Endothelial cell of umbilical vein (primary cell): ENCODE measurements around the gene KXD1. TPM values are rescaled to one million over a fixed set of nuclear protein-coding genes. Genes with fewer than 3 reads are reported as not detected.
"Not testable (repeated sequence)": the region's sequence is repeated elsewhere in the genome, so short reads cannot be mapped to it uniquely, and the experiment has no call there.

Experiments used
- BruUV-seq: library from RNA; stranded (reverse); fragments of 400-500 nt; replicated peaks from 2 replicates; lab custom pipeline; 2021; lab: Mats Ljungman, UMichigan
- CTCF ChIA-PET: fragments of 300-600, 350-600 bp; sonication (Branson Sonifier 250); formaldehyde crosslinking; loops from one replicate; lab custom pipeline; 2021; ENCODE audit warnings: antibody characterized with exemption, inconsistent platforms; lab: Charles Lee
- POLR2A ChIA-PET: fragments of 300-600, 350-600 bp; sonication (Branson Sonifier 250); formaldehyde crosslinking; loops from one replicate; lab custom pipeline; 2021; ENCODE audit warnings: antibody characterized with exemption, inconsistent platforms; lab: Charles Lee
- DNase-seq: peaks from one replicate; pipeline ENCODE4 v3.0.0-alpha.2; 2011; ENCODE audit warnings: low read depth, low spot score
- FAIRE-seq: peaks from 2 replicates; lab custom pipeline; 2011; peaks lifted over from hg19 to GRCh38; lab: Jason Lieb, UNC
- H2AFZ ChIP-seq: 2 replicates; pipeline ENCODE4 v1.6.0; 2012; ENCODE audit warnings: low read depth, low read length, control low read depth, inconsistent platforms
- H3K27ac ChIP-seq: 2 replicates; pipeline ENCODE4 v1.5.1; 2011; ENCODE audit warnings: low read depth, mild to moderate bottlenecking, control low read depth, low read length, moderate library complexity; ENCODE audit not compliant: insufficient read depth
- H3K27me3 ChIP-seq, 2 experiments: 2 replicates each; pipeline versions ENCODE4 v1.6.0 to v1.6.1; 2011; ENCODE audit warnings: low read length in 2 of 2, mixed read lengths in 1 of 2; ENCODE audit not compliant: control insufficient read depth in 2 of 2, insufficient read depth in 2 of 2
- H3K36me3 ChIP-seq, 2 experiments: 2 replicates in 1 of 2; 3 replicates in 1 of 2; pipeline ENCODE4 v1.5.1; 2011; ENCODE audit warnings: low read length in 2 of 2, mild to moderate bottlenecking in 1 of 2, moderate library complexity in 1 of 2; ENCODE audit not compliant: control insufficient read depth in 2 of 2, insufficient read depth in 2 of 2; ENCODE audit errors: extremely low read depth in 1 of 2
- H3K4me1 ChIP-seq: 3 replicates; pipeline ENCODE4 v1.5.1; 2011; ENCODE audit warnings: mild to moderate bottlenecking, low read length; ENCODE audit not compliant: control insufficient read depth, insufficient read depth; ENCODE audit errors: extremely low read depth
- H3K4me2 ChIP-seq: 2 replicates; pipeline ENCODE4 v1.6.1; 2011; ENCODE audit warnings: low read length, control low read depth, mixed read lengths; ENCODE audit not compliant: insufficient read depth
- H3K4me3 ChIP-seq, 3 experiments: fragments of 200-600 bp in 1 of 3; sonication (generic), shearing (Covaris generic) in 1 of 3; replicated peaks in 1 of 3; 2 replicates each; pipeline ENCODE4 v1.5.1; 2011 to 2016; ENCODE audit warnings: control low read depth in 3 of 3, low read length in 3 of 3, mild to moderate bottlenecking in 2 of 3, inconsistent platforms in 1 of 3, low read depth in 1 of 3, moderate library complexity in 1 of 3; ENCODE audit not compliant: insufficient read depth in 1 of 3
- H3K79me2 ChIP-seq: 2 replicates; pipeline ENCODE4 v1.6.0; 2012; ENCODE audit warnings: low read length, inconsistent platforms; ENCODE audit not compliant: control insufficient read depth, insufficient read depth
- H3K9ac ChIP-seq: replicated peaks from 2 replicates; pipeline ENCODE3; 2011; ENCODE audit warnings: low read length, control low read depth; ENCODE audit not compliant: insufficient read depth; ENCODE audit errors: extremely low read depth
- H3K9me1 ChIP-seq: replicated peaks from 3 replicates; pipeline ENCODE4 v1.6.0; 2011; ENCODE audit warnings: mild to moderate bottlenecking, low read length; ENCODE audit not compliant: control insufficient read depth, insufficient read depth; ENCODE audit errors: extremely low read depth
- H3K9me3 ChIP-seq: replicated peaks from 2 replicates; pipeline ENCODE4 v1.5.1; 2012; ENCODE audit warnings: low read length, inconsistent platforms; ENCODE audit not compliant: control insufficient read depth, insufficient read depth
- H4K20me1 ChIP-seq: replicated peaks from 2 replicates; pipeline ENCODE3; 2011; ENCODE audit warnings: mild to moderate bottlenecking, low read length; ENCODE audit not compliant: control insufficient read depth, insufficient read depth; ENCODE audit errors: extremely low read depth
- EZH2 ChIP-seq: IDR thresholded peaks from 2 replicates; pipeline ENCODE4 v1.6.1; 2012; ENCODE audit warnings: borderline replicate concordance, low read depth, mild to moderate bottlenecking, moderate library complexity, low read length, inconsistent platforms; ENCODE audit not compliant: severe bottlenecking
- GATA2 ChIP-seq: IDR thresholded peaks from 2 replicates; pipeline ENCODE4 v1.7.0; 2011; ENCODE audit warnings: low read depth, mild to moderate bottlenecking, moderate library complexity, mixed read lengths, low read length; ENCODE audit not compliant: insufficient read length, insufficient read depth
- JUN ChIP-seq: IDR thresholded peaks from 2 replicates; pipeline ENCODE4 v1.6.1; 2011; ENCODE audit warnings: borderline replicate concordance, low read depth; ENCODE audit not compliant: insufficient read length, insufficient read depth
- dilution Hi-C: fragments of 300-500 bp; cut with MboI; formaldehyde crosslinking; loops from one replicate; pipeline ENCODE4 v1.15.0; 2019; ENCODE audit warnings: low sequenced_read_pairs; ENCODE audit not compliant: extremely low pct_ligation_motif_present
- intact Hi-C: fragments of 100-400 bp; cut with micrococcal nuclease; formaldehyde crosslinking; loops from one replicate; pipeline ENCODE4 v1.10.0; 2022
- polyA plus RNA-seq, 4 experiments: library from polyadenylated mRNA; depleted of rRNA in 3 of 4; stranded (reverse) in 3 of 4; unstranded in 1 of 4; fragments of >200 nt; gene quantifications; 2 replicates each; pipeline versions ENCODE4 v1.2.1 to v1.2.3, GENCODE V29; 2011 to 2012; ENCODE audit warnings: missing spikeins in 1 of 4
- total RNA-seq: library from RNA; stranded (reverse); gene quantifications from 2 replicates; pipeline ENCODE4 v1.2.3, GENCODE V29; 2021
- TF ChIP-seq, protein P1 (sequence below), 2 donors: IDR thresholded peaks; 1 replicate in 1 of 2; 2 replicates in 1 of 2; pipeline ENCODE4 v1.5.1; 2011; ENCODE audit warnings: low read length in 2 of 2, mild to moderate bottlenecking in 2 of 2, moderate library complexity in 2 of 2, control low read depth in 1 of 2, inconsistent platforms in 1 of 2, low read depth in 1 of 2; ENCODE audit not compliant: insufficient read depth in 1 of 2; ENCODE audit errors: extremely low read depth in 1 of 2
- TF ChIP-seq, protein P2 (sequence below): IDR thresholded peaks from 2 replicates; pipeline ENCODE4 v1.6.1; 2011; ENCODE audit not compliant: insufficient read depth, insufficient read length

KXD1 gene
- total and polyA plus RNA-seq, 2 donors (not counting 3 experiments of a cell fraction or from before 2014, with no cell fraction given), result 134 to 186 TPM

DNA sequence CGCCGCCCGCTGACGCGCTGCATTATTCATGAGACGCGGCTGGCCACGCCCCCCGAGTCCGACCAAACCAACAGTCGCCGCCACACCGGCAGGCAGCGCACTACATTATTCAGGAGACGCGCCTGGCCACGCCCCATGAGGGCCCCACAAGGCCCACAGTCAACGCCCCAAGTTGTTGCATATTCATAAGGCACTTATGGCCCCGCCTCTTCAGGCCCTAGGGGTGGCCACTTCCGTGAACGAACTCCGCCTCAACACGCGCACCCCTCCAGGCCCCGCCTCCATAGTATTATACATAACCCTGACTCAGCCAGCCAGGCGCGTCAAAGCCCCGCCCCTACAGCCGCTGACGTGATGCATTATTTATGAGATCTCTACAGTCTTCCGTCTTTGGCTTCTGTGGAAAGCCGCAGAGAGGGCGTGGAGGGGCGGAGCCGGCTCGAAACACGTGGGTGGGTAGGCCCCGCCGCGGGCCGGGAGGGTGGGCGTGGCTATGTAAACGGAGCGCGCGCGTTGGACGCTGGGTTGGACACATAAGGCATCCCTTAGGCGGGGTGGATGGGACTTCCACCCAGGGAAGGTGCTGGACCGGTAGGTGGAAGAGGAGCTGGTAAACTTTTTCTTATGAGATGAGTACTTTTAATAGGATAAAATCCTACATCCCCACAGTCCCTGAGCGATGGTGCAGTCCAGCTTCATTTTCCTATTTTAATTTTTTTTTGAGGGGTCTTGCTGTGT lies 35.4 kb upstream of the KXD1 start:
- intact Hi-C loops, result loop anchor here (1.0 kb wide), 4 partner anchors 22 to 67 kb away; partner anchors contain the start of genes KXD1 and UBA52
- H3K9ac ChIP-seq, result peak overlapping the region; percentile 97
- peak overlapping the region; percentile 12 for H2AFZ ChIP-seq
- no peaks in the 10 kb centered on the region for H3K27me3 ChIP-seq
- peak overlapping the region; percentile 42 for H3K4me2 ChIP-seq
- FAIRE-seq (peak; percentile 100), DNase-seq (peak; percentile 100)
- peaks cover 12% of the 10 kb centered on the region for H3K4me1 ChIP-seq
- ChIA-PET CTCF (interaction anchor here (0.7 to 3.6 kb wide), 10 partner anchors 15 to 325 kb away, joined by 3 to 25 read pairs (median 4); partner anchors contain the start of genes KXD1 and REX1BD), POLR2A (interaction anchor here (1.3 to 2.1 kb wide), 4 partner anchors 22 to 50 kb away, joined by 3 to 8 read pairs (median 4); partner anchors contain the start of genes KXD1 and UBA52)
- no peaks in the 10 kb centered on the region for H3K9me3 ChIP-seq
- dilution Hi-C loops, result no loop called here
- no TSS peak for BruUV-seq
- peaks cover 39% of the 10 kb centered on the region for H3K79me2 ChIP-seq
- TF ChIP-seq, protein P1, sequence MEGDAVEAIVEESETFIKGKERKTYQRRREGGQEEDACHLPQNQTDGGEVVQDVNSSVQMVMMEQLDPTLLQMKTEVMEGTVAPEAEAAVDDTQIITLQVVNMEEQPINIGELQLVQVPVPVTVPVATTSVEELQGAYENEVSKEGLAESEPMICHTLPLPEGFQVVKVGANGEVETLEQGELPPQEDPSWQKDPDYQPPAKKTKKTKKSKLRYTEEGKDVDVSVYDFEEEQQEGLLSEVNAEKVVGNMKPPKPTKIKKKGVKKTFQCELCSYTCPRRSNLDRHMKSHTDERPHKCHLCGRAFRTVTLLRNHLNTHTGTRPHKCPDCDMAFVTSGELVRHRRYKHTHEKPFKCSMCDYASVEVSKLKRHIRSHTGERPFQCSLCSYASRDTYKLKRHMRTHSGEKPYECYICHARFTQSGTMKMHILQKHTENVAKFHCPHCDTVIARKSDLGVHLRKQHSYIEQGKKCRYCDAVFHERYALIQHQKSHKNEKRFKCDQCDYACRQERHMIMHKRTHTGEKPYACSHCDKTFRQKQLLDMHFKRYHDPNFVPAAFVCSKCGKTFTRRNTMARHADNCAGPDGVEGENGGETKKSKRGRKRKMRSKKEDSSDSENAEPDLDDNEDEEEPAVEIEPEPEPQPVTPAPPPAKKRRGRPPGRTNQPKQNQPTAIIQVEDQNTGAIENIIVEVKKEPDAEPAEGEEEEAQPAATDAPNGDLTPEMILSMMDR (IDR thresholded peaks at IDR 0.05; ENCODE audit: extremely low read depth in 1 of 2, insufficient read depth in 1 of 2, low read depth in 1 of 2, low read length in 2 of 2), result peak in 1 of 2 donors; percentile 7
- TF ChIP-seq, protein P2, sequence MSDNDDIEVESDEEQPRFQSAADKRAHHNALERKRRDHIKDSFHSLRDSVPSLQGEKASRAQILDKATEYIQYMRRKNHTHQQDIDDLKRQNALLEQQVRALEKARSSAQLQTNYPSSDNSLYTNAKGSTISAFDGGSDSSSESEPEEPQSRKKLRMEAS, result peak; percentile 82
- no peak for TF ChIP-seq EZH2
- TF ChIP-seq GATA2, result no peak
- TF ChIP-seq JUN, result peak; percentile 14
- no peaks in the 10 kb centered on the region for H4K20me1 ChIP-seq
- H3K36me3 ChIP-seq, result no peaks in the 10 kb centered on the region
- H3K27ac ChIP-seq, result peak overlapping the region; percentile 19
- no peaks in the 10 kb centered on the region for H3K9me1 ChIP-seq
- peak overlapping the region in 2 of 3 experiments; percentile 5 to 71 for H3K4me3 ChIP-seq

DNA sequence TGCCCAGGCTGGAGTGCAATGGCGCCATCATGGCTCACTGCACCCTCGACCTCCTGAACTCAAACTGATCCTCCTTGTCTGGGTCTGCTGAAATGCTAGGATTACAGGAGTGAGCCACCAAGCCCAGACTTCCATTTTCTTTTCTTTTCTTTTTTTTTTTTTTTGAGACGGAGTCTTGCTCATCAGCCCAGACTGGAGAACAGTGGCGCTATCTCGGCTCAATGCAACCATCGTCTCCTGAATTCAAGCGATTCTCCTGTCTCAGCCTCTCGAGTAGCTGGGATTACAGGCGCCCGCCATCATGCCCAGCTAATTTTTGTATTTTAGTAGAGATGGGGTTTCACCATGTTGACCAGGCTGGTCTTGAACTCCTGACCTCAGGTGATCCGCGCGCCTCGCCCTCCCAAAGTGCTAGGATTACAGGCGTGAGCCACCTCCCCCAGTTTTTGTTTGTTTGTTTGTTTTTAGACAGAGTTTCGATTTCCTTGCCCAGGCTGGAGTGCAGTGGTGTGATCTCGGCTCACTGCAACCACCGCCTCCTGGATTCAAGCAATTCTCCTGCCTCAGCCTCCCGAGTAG lies 34.7 kb upstream of the KXD1 start:
- H4K20me1 ChIP-seq, dilution Hi-C loops, FAIRE-seq, DNase-seq, H3K9me3 ChIP-seq, H3K36me3 ChIP-seq, BruUV-seq, H3K9me1 ChIP-seq, H3K27me3 ChIP-seq, H3K27ac ChIP-seq: not testable (repeated sequence)
- H3K9ac ChIP-seq, result peak overlapping the region; percentile 11
- POLR2A ChIA-PET, result interaction anchor here (2.1 kb wide), 1 partner anchor 48 kb away, joined by 5 read pairs; the partner anchor contains the start of gene UBA52
- intact Hi-C loops, result loop anchor here (1.0 kb wide), 4 partner anchors 21 to 66 kb away; partner anchors contain the start of genes KXD1 and UBA52
- H3K4me3 ChIP-seq, result peak overlapping the region in 1 of 3 experiments; percentile 5
- peak overlapping the region; percentile 12 for H2AFZ ChIP-seq
- peak overlapping the region; percentile 42 for H3K4me2 ChIP-seq
- peaks cover 37% of the 10 kb centered on the region for H3K79me2 ChIP-seq
- peaks cover 12% of the 10 kb centered on the region for H3K4me1 ChIP-seq
- CTCF ChIA-PET, result interaction anchor here (0.8 to 3.6 kb wide), 6 partner anchors 16 to 324 kb away, joined by 3 to 25 read pairs (median 4); partner anchors contain the start of genes KXD1 and REX1BD
